Neural cell (in vitro differentiated cells): ENCODE measurements around the gene TMEM135. TPM values are rescaled to one million over a fixed set of nuclear protein-coding genes. Genes with fewer than 3 reads are reported as not detected.

Source experiments
- H2AFZ ChIP-seq: fragments of 200-600, 300-800 bp; sonication (generic), shearing (Covaris generic); 2 replicates; pipeline ENCODE4 v1.6.0; 2014; ENCODE audit warnings: low read depth, mild to moderate bottlenecking, antibody characterized with exemption, low read length, moderate library complexity
- H3F3A ChIP-seq: fragments of 200-600 bp; shearing (Covaris generic); 2 replicates; pipeline ENCODE4 v1.6.1; 2016; ENCODE audit warnings: mild to moderate bottlenecking, moderate library complexity, mixed read lengths, antibody characterized with exemption, low read length; ENCODE audit not compliant: insufficient read depth, poor library complexity, severe bottlenecking
- H3K27ac ChIP-seq: fragments of 200-600, 300-800 bp; sonication (generic), shearing (Covaris generic); 2 replicates; pipeline ENCODE4 v1.5.1; 2014; ENCODE audit warnings: mild to moderate bottlenecking, low read length, moderate library complexity
- H3K27me3 ChIP-seq: fragments of 300-800, 200-600 bp; sonication (generic), shearing (Covaris generic); 2 replicates; pipeline ENCODE4 v1.6.0; 2014; ENCODE audit warnings: mild to moderate bottlenecking, low read depth, low read length, moderate library complexity; ENCODE audit not compliant: insufficient read depth
- H3K36me3 ChIP-seq: fragments of 300-800, 200-600 bp; sonication (generic), shearing (Covaris generic); 2 replicates; pipeline ENCODE4 v1.5.1; 2014; ENCODE audit warnings: mild to moderate bottlenecking, antibody characterized with exemption, low read length, moderate library complexity; ENCODE audit not compliant: insufficient read depth
- H3K4me2 ChIP-seq: fragments of 300-800, 200-600 bp; sonication (generic), shearing (Covaris generic); 2 replicates; pipeline ENCODE4 v1.6.0; 2014; ENCODE audit warnings: mild to moderate bottlenecking, low read length
- H3K4me3 ChIP-seq: fragments of 300-800, 200-600 bp; sonication (generic), shearing (Covaris generic); 2 replicates; pipeline ENCODE4 v1.5.1; 2014; ENCODE audit warnings: mild to moderate bottlenecking, low read length, moderate library complexity
- H3K79me2 ChIP-seq: fragments of 200-600 bp; shearing (Covaris generic); replicated peaks from 2 replicates; pipeline ENCODE4 v1.6.0; 2014; ENCODE audit warnings: mild to moderate bottlenecking, low read length, moderate library complexity; ENCODE audit not compliant: insufficient read depth
- H3K9ac ChIP-seq: fragments of 300-800, 200-600 bp; sonication (generic), shearing (Covaris generic); 2 replicates; pipeline ENCODE4 v1.6.1; 2016; ENCODE audit warnings: mild to moderate bottlenecking, low read length, mixed read lengths
- H3K9me2 ChIP-seq: fragments of 200-600 bp; shearing (Covaris generic); 2 replicates; pipeline ENCODE4 v1.6.1; 2016; ENCODE audit warnings: mild to moderate bottlenecking, low read length, mixed read lengths; ENCODE audit not compliant: insufficient read depth
- H3K9me3 ChIP-seq: fragments of 200-600, 300-800 bp; sonication (generic), shearing (Covaris generic); 2 replicates; pipeline ENCODE4 v1.6.1; 2016; ENCODE audit warnings: mild to moderate bottlenecking, mixed run types, low read length, moderate library complexity, mixed read lengths
- H4K20me1 ChIP-seq: fragments of 200-600 bp; shearing (Covaris generic); 2 replicates; pipeline ENCODE4 v1.6.1; 2016; ENCODE audit warnings: mild to moderate bottlenecking, mixed run types; ENCODE audit not compliant: insufficient read depth
- CTCF ChIP-seq: fragments of 450-650 bp; IDR thresholded peaks from 2 replicates; pipeline ENCODE4 v1.5.1; 2014; ENCODE audit warnings: antibody characterized with exemption, mild to moderate bottlenecking, moderate library complexity; ENCODE audit not compliant: poor library complexity, severe bottlenecking
- EP300 ChIP-seq: fragments of 450-650 bp; conservative IDR thresholded peaks from 2 replicates; pipeline ENCODE4 v1.6.1; 2014; ENCODE audit warnings: antibody characterized with exemption, mild to moderate bottlenecking, moderate library complexity; ENCODE audit not compliant: poor library complexity, severe bottlenecking
- EZH2 ChIP-seq: fragments of 200-600, 300-800 bp; shearing (Covaris generic), sonication (generic); IDR thresholded peaks from 2 replicates; pipeline ENCODE4 v1.6.1; 2014; ENCODE audit warnings: antibody characterized with exemption, low read length, borderline replicate concordance, mild to moderate bottlenecking; ENCODE audit not compliant: insufficient read depth, poor library complexity, severe bottlenecking
- MXI1 ChIP-seq: fragments of 450-650 bp; conservative IDR thresholded peaks from 2 replicates; pipeline ENCODE4 v1.6.1; 2014; ENCODE audit warnings: antibody characterized with exemption, mild to moderate bottlenecking; ENCODE audit not compliant: poor library complexity, severe bottlenecking
- POLR2AphosphoS5 ChIP-seq: IDR thresholded peaks from 2 replicates; pipeline ENCODE4 v1.6.1; 2012
- RAD21 ChIP-seq: fragments of 450-650 bp; conservative IDR thresholded peaks from 2 replicates; pipeline ENCODE4 v1.6.1; 2014; ENCODE audit warnings: antibody characterized with exemption, mild to moderate bottlenecking, moderate library complexity
- REST ChIP-seq: IDR thresholded peaks from 2 replicates; pipeline ENCODE4 v1.6.1; 2012; ENCODE audit warnings: borderline replicate concordance
- SMC3 ChIP-seq: fragments of 450-650 bp; conservative IDR thresholded peaks from 2 replicates; pipeline ENCODE4 v1.6.1; 2014; ENCODE audit warnings: antibody characterized with exemption, mild to moderate bottlenecking, moderate library complexity; ENCODE audit not compliant: poor library complexity
- TAF1 ChIP-seq: IDR thresholded peaks from 2 replicates; pipeline ENCODE4 v1.6.1; 2012; ENCODE audit warnings: low read depth
- polyA plus RNA-seq: library from polyadenylated mRNA; depleted of rRNA; stranded (reverse); fragments of >200 nt; gene quantifications from 2 replicates; pipeline ENCODE4 v1.2.3, GENCODE V29; 2014

TMEM135 gene
- polyA plus RNA-seq, 1 donor from 2014 or later, result 15.6 TPM

GRCh38 chr11:87298155-87298554 is 260.4 kb downstream of the TMEM135 start:
- no peaks in the 10 kb centered on the region for H3K27me3 ChIP-seq
- no peak for TF ChIP-seq EZH2
- no peak for TF ChIP-seq EP300
- TF ChIP-seq CTCF, result no peak
- TF ChIP-seq POLR2AphosphoS5, result no peak
- no peak for TF ChIP-seq RAD21
- no peak for TF ChIP-seq REST
- no peak for TF ChIP-seq SMC3
- no peak for TF ChIP-seq TAF1
- no peak for TF ChIP-seq MXI1
- no peak overlapping the region for H3K27ac ChIP-seq
- H3K9ac ChIP-seq, result no peak overlapping the region
- H3K4me2 ChIP-seq, result no peak overlapping the region
- H3K36me3 ChIP-seq, result no peaks in the 10 kb centered on the region
- H2AFZ ChIP-seq, result no peak overlapping the region
- H3F3A ChIP-seq, result no peaks in the 10 kb centered on the region
- no peaks in the 10 kb centered on the region for H3K9me2 ChIP-seq
- peaks cover 3% of the 10 kb centered on the region for H4K20me1 ChIP-seq
- H3K9me3 ChIP-seq, result no peaks in the 10 kb centered on the region
- no peak overlapping the region for H3K4me3 ChIP-seq
- no peaks in the 10 kb centered on the region for H3K79me2 ChIP-seq

- TF ChIP-seq MXI1 (no peak), POLR2AphosphoS5 (no peak), EP300 (no peak), SMC3 (no peak), RAD21 (no peak), TAF1 (no peak), CTCF (no peak), REST (no peak), EZH2 (no peak)
- no peaks in the 10 kb centered on the region for H3K79me2 ChIP-seq
- no peaks in the 10 kb centered on the region for H3K9me2 ChIP-seq
- H3K36me3 ChIP-seq, result no peaks in the 10 kb centered on the region
- no peaks in the 10 kb centered on the region for H3F3A ChIP-seq
- H3K9ac ChIP-seq, result no peak overlapping the region
- H4K20me1 ChIP-seq, result peaks cover 3% of the 10 kb centered on the region
- no peaks in the 10 kb centered on the region for H3K9me3 ChIP-seq
- H2AFZ ChIP-seq, result no peak overlapping the region
- H3K27me3 ChIP-seq, result no peaks in the 10 kb centered on the region
- H3K27ac ChIP-seq, result no peak overlapping the region
- H3K4me2 ChIP-seq, result no peak overlapping the region
- no peak overlapping the region for H3K4me3 ChIP-seq
These were observed 261.3 kb downstream of the TMEM135 start for GRCh38 chr11:87299041-87299481.
